HuH-7.5 (cell line): ENCODE results near the gene SHB.
"Not testable (repeated sequence)": the region's sequence is repeated elsewhere in the genome, so short reads cannot be mapped to it uniquely, and the experiment has no call there.

ENCODE experiments used
- DNase-seq: peaks from one replicate; pipeline ENCODE4 v3.0.0; 2011; ENCODE audit warnings: low spot score

SHB gene

DNA sequence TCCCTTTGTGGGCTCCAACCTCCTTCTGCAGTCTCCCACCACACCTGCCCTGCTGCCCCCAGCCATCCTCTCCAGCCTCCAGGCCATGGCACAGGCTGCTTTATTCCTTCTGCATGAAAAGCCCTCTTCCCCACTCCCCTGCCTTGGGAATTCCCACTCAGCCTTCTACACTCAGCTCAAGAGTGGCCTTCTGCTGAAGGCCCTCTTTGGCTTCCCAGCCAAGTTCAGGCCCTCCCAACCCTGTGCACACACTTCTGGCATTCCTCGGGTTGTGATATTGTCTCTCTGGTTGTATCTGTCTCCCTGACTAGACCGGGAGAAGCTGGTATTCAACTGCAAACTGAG is 5.7 kb downstream of the SHB start:
- DNase-seq, result no peak

- no peak for DNase-seq
Observed at GRCh38 chr9:38062498-38063362, 6.3 kb downstream of the SHB start.

DNA sequence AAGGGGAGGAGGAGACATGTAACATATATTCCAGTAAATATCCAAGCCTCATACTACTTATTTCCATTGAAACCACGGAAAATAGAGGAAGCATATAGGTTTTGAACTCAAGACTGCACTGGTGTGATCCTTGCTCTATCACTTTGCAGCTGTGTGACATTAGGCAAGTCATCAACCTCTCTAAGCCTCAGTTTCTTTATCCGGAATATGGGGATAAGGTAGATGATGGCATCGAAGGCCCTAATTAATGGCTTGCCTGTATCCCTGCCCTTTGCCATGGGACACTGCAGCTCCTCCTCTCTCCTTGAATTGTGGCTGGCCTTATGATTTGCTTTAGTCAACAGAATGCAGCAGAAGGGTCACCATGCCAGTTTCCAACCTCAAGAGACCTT is 6.9 kb downstream of the SHB start:
- no peak for DNase-seq

GRCh38 chr9:38061326-38061977 is 7.6 kb downstream of the SHB start:
- DNase-seq, result no peak

DNA sequence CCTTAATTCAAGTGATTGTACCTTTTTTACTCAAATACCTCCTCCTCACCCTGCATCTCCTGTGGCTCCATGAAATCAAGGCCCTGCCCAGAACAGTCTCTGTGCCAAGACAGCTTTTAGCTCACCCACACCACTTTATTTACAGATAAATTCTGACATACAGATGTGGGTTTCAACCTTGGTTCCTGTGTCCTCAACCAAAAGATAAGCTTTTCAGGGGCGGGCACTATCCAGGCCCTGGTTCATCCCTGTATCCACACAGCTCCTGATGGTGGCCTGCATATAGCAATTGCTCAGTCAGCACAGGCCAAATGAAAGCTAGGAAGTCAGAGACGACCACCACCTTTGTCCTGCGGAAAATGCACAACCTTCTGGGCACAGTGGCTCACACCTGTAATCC is 8.3 kb downstream of the SHB start:
- DNase-seq, result no peak

- peak; percentile 33 for DNase-seq
Observed at GRCh38 chr9:38059233-38059936, 9.6 kb downstream of the SHB start.

GRCh38 chr9:38058452-38059232 is 10.4 kb downstream of the SHB start:
- no peak for DNase-seq

GRCh38 chr9:38057416-38058195 is 11.4 kb downstream of the SHB start:
- DNase-seq, result no peak

- DNase-seq, result no peak
Observed at GRCh38 chr9:38054653-38055052, 14.4 kb downstream of the SHB start.

GRCh38 chr9:38053697-38054461 is 15.1 kb downstream of the SHB start:
- no peak for DNase-seq

DNA sequence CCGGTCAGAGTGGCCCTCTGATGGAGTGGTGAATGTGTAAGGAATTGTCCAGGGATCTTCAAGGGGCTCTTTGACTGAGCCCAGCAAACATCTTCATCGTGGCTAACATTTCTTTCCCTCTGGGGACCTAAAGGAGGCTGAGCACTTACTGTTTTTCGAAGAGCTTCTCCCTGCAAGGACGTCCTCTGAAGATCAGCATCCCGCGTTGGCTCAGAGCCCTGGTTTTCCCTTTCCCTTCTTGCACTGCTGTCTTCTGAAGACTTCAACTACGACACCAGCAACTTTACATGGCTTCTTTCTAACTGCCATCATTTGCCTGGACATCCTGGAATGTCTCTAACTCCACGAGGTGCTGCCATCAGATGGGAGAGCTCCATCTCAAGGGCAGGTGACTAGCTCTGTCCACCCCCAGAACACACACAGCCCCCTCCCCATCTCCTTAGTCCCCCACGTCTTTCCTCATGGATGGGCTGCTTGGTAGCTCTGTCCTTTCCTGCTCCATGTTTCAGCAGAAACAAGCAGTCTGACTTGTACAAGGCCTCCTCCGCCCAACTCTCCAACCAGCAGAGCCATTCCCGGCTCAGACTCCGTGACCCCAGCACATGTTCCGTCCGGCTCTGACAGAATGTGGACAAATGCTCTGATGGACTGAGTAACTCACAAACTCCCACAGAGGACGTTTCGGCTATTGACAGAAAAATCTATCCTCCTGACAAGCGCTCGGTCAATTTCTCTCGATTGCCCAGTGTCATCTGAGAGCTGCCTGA is 17.1 kb downstream of the SHB start:
- no peak for DNase-seq

DNA sequence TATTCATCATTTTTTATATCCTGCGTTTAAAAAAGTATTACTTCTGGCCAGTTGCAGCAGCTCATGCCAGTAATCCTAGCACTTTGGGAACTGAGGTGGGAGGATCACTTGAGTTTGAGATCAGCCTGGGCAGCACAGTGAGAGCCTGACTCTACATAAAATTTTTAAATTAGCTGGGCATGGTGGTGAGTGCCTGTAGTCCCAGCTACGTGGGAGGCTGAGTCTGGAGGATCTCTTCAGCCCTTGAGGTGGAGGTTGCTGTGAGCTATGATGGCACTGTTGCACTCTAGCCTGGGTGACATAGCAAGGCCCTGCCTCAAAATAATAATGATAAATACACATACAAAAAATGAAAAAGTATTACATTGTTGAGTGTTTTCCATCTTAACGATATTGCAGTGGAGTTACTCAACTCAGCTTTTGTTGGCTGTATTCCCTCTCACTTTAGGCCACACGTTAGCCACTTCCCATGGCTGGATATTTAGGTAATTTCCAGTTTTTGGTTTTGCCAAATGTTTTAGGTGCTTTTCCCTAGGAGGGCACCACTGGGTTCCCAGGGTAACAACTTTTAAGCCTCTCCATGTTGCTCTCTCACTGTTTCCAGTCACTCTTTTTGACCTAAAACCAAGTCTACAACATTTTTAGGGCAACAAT is 20.6 kb downstream of the SHB start:
- no peak for DNase-seq

DNA sequence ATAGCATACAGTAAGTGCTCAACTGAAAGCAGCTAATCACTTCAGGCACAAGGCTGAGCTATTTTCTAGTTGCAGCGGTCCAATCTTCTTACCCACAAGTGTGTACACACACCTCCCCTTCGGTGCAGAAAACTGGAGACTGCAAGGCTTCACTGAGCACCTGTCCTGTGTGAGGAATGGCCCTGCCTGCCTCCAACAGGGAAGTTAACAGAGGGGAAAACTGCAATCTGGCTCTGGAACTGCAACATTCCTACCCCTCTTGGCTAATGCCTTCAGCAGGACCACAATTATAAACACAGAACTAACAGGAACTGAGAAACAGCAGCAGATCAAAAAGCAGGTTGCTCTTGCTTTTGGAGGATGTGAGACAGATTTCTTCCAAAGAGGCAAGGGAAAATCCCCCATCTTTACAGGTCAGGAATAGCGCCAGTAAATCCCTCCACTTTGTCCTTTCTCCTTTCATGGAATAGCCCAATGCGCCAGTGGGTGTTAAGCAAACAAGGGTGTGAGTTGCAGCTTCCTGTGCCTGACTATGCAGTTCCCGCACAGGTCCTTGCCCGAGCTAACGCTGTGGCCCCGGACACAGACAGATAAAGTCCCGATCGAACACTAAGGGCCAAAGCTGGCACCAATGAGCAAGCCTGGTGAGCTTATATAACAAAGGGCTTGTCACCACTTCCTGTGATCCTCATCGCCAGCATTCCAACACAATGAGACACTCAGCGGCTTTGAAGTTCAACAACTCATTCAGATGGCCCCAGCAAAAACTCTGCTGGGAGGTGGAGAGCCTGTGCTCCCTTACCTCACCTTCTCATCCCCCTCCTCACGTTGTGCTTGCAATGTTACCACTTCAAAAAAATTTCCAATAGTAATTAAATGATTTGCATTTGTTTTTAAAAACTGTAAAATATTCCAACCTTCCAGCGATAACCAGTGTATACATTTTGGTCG is 21.5 kb downstream of the SHB start:
- peak; percentile 54 for DNase-seq

DNA sequence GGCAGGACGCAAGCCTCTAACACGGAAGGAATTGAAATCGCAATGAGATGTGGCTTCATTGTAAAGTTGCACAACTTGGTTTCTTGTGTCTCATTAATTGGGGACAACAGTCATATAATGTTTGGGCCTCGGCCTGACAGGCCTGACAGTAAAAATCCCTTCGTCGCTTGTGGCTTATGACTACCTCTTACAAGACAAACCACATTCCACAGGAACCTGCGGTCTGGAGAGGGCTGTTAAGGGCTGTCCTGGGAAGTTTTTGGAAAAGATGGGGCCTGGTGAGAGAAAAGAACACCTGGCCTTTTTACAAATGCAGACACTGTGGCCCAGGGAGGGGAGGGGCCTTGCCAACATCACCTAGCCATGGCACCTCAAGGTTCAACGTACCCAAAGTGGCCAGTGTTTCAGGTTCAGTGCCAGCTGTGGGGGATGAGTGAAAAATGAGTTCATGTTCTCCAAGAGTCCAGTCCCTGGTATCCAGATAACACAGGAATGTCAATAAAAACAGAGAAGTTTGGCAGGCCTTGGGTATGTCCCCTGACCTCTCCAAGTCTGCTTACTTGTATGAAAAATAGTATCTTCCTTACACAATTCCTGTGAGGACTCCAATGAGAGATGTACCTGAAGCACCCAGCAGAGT is 22.2 kb downstream of the SHB start:
- no peak for DNase-seq

DNA sequence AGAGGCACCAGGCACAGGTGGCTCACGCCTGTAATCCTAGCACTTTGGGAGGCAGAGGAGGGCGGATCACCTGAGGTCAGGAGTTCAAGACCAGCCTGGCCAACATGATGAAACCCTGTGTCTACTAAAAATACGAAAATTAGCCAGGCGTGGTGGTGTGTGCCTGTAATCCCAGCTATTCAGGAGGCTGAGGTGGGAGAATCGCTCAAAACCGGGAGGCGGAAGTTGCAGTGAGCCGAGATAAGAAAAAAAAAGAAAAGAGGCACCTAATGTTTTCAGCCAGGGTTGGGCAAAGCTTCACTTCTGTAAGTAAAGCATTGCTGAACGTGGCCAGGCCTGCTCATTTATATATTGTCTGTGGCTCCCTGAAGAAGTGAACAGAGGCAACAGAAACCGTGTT is 23.1 kb downstream of the SHB start:
- DNase-seq, result not testable (repeated sequence)

DNA sequence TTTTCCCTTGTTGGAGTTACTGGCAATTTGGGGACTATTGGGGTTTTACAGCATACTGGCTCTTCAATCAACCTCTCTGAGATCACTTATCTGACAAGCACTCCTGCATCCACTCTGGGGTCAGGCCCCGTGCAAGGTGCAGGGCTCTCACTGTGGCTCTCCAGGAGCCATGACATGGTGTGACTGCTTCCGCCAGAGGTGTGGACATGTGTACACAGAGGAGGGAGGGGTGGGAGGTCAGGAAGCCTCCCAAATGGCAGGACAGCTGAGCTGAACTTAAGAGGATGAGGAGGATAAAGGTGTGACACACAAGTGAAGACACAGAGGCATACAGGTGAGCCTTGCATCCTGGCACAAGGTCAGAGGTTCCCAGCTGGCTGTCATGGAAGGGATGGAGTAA is 24.3 kb downstream of the SHB start:
- no peak for DNase-seq

GRCh38 chr9:38043931-38044623 is 24.9 kb downstream of the SHB start:
- DNase-seq, result no peak
